Psoas muscle (tissue), 8 donors: ENCODE results near the gene GSTM5. TPM values are rescaled to one million over a fixed set of nuclear protein-coding genes. Genes with fewer than 3 reads are reported as not detected.
"Not testable (repeated sequence)": the region's sequence is repeated elsewhere in the genome, so short reads cannot be mapped to it uniquely, and the experiment has no call there.

Source experiments
- ATAC-seq, 4 donors: fragments of 200-7000 bp; cut with Tn5 transposase; one replicate each; pipeline ENCODE4 v1.9.1; 2020; ENCODE audit warnings: moderate library complexity in 3 of 4, mild to moderate bottlenecking in 2 of 4
- DNase-seq, 2 donors: peaks; one replicate each; pipeline ENCODE4 v3.0.0-alpha.2; 2020
- H3K27ac ChIP-seq: fragments of 200-600 bp; one replicate; pipeline ENCODE4 v1.8.0; 2022
- H3K27me3 ChIP-seq, 3 donors: fragments of 200-600 bp in 1 of 3; one replicate each; pipeline versions ENCODE4 v1.6.1 to v1.8.0; 2013 to 2022; ENCODE audit warnings: low read length in 2 of 3, mild to moderate bottlenecking in 2 of 3, moderate library complexity in 1 of 3; ENCODE audit not compliant: insufficient read depth in 3 of 3
- H3K36me3 ChIP-seq, 2 donors: fragments of 200-600 bp in 1 of 2; one replicate each; pipeline versions ENCODE4 v1.6.1 to v1.8.0; 2013 to 2022; ENCODE audit warnings: low read depth in 1 of 2, mild to moderate bottlenecking in 1 of 2, moderate library complexity in 1 of 2; ENCODE audit not compliant: insufficient read depth in 1 of 2
- H3K4me1 ChIP-seq: fragments of 200-600 bp; one replicate; pipeline ENCODE4 v1.8.0; 2022
- H3K4me3 ChIP-seq: fragments of 200-600 bp; one replicate; pipeline ENCODE4 v1.8.0; 2022; ENCODE audit warnings: mild to moderate bottlenecking
- H3K9me3 ChIP-seq: fragments of 200-600 bp; one replicate; pipeline ENCODE4 v1.8.0; 2022
- CTCF ChIP-seq: fragments of 200-600 bp; IDR thresholded peaks from one replicate; pipeline ENCODE4 v1.8.0; 2022; ENCODE audit warnings: antibody characterized with exemption
- WGBS, 3 donors: extraction: QIAGEN DNeasy Blood & Tissue Kit; methylation state at CpG; one replicate each; pipeline versions ENCODE4 v1.1.6 to v1.1.7; 2013; 5-methylcytosine and 5-hydroxymethylcytosine counted together
- intact Hi-C, 2 donors: fragments of 100-400 bp; cut with DNase I; formaldehyde crosslinking; loops; one replicate each; pipeline versions ENCODE4 v1.11.0 to v1.14.2; 2022
- polyA plus RNA-seq, 3 donors: library from polyadenylated mRNA; stranded (reverse); fragments of 200-250 nt; gene quantifications; one replicate each; pipeline ENCODE4 v1.2.3, GENCODE V29; 2013
- total RNA-seq, 4 donors: library from RNA; stranded (reverse); fragmentation: NEBNext Ultra II Directional in 2 of 4; extraction: Animal tissue kit (Norgen Biotek cat#: 25700) in 2 of 4; gene quantifications; one replicate each; pipeline versions ENCODE4 v1.2.1 to v1.2.4, GENCODE V29; 2021 to 2023
- donor health status: healthy with polysubstance abuse.
- donor health status: DM: no; HTN: no; CAD: no; lungs with moderate emphysema.
- donor health status: Bipolar disorder and iron deficiency.
- donor health status: healthy.
- donor health status: DM: yes; HTN: yes; CAD: no.
- donor health status: DM: no; HTN: no; CAD: no.
- donor health status: DM: no; HTN: no; CAD: no.
- donor health status: DM: yes; HTN: yes; CAD: no.

Gene GSTM5
- total and polyA plus RNA-seq, 7 donors: 0.53 to 5.0 (median 1.1) TPM

- no peak for ATAC-seq
- WGBS, 3 donors: 93 to 94% (median 94%) methylated on average over 4 of the region's 4 CpGs
Measured at GRCh38 chr1:109705411-109705810, 6.6 kb upstream of the GSTM5 start.

GRCh38 chr1:109708949-109709348 is 3.1 kb upstream of the GSTM5 start:
- intact Hi-C loops: loop anchor here in 1 of 2 donors (5.0 to 10.0 kb wide), 2 partner anchors 56 to 67 kb away; partner anchors contain the start of gene EPS8L3
- not testable (repeated sequence) for H3K4me1 ChIP-seq, H3K27ac ChIP-seq, H3K36me3 ChIP-seq, ATAC-seq, H3K27me3 ChIP-seq, DNase-seq, H3K9me3 ChIP-seq, H3K4me3 ChIP-seq
- 78 to 86% (median 83%) methylated on average over 4 of the region's 4 CpGs for WGBS, 3 donors

More at GRCh38 chr1:109705411-109705810, 6.6 kb upstream of the GSTM5 start:
- no peaks in the 10 kb centered on the region for H3K27me3 ChIP-seq
- no peaks in the 10 kb centered on the region for H3K4me1 ChIP-seq
- no peak overlapping the region for H3K27ac ChIP-seq
- H3K36me3 ChIP-seq: no peaks in the 10 kb centered on the region
- H3K9me3 ChIP-seq: no peaks in the 10 kb centered on the region
- H3K4me3 ChIP-seq: no peak overlapping the region
- intact Hi-C loops: loop anchor here in 1 of 2 donors (5.0 to 10.0 kb wide), 2 partner anchors 59 to 63 kb away; partner anchors contain the start of gene EPS8L3
- DNase-seq: no peak
- no peak for TF ChIP-seq CTCF

GRCh38 chr1:109709822-109710221 is 2.2 kb upstream of the GSTM5 start:
- H3K36me3 ChIP-seq, H3K4me3 ChIP-seq, H3K9me3 ChIP-seq, H3K27ac ChIP-seq, DNase-seq, H3K4me1 ChIP-seq, H3K27me3 ChIP-seq: not testable (repeated sequence)
- ATAC-seq: peak in 3 of 4 donors; percentile 86 to 87 (median 86)
- intact Hi-C loops: loop anchor here in 1 of 2 donors (5.0 to 10.0 kb wide), 2 partner anchors 55 to 68 kb away; partner anchors contain the start of gene EPS8L3

GRCh38 chr1:109712321-109712864 is 342 bp downstream of the GSTM5 start:
- Histone ChIP-seq H3K36me3 (no peaks in the 10 kb centered on the region), H3K9me3 (no peaks in the 10 kb centered on the region), H3K4me3 (peak overlapping the region; percentile 46), H3K27me3 (no peaks in the 10 kb centered on the region), H3K4me1 (no peaks in the 10 kb centered on the region), H3K27ac (no peak overlapping the region)
- 56 to 61% (median 59%) methylated on average over 21 to 22 of the region's 22 CpGs for WGBS, 3 donors
- TF ChIP-seq CTCF: no peak
- peak in 3 of 4 donors; percentile 18 to 27 (median 20) for ATAC-seq
- DNase-seq: no peak
- intact Hi-C loops: no loop called here

GRCh38 chr1:109713636-109714035 is 1.6 kb downstream of the GSTM5 start:
- H3K9me3 ChIP-seq: no peaks in the 10 kb centered on the region
- no peaks in the 10 kb centered on the region for H3K27me3 ChIP-seq
- no peak overlapping the region for H3K27ac ChIP-seq
- no peak for ATAC-seq
- TF ChIP-seq CTCF: no peak
- no peak for DNase-seq
- H3K4me1 ChIP-seq: no peaks in the 10 kb centered on the region
- WGBS, 3 donors: 93 to 97% (median 95%) methylated on average over 5 of the region's 5 CpGs
- intact Hi-C loops: no loop called here
- no peak overlapping the region for H3K4me3 ChIP-seq
- H3K36me3 ChIP-seq: no peaks in the 10 kb centered on the region
